Spleen (tissue), 11 donors: ENCODE measurements around the gene ABI3BP. TPM values are rescaled to one million over a fixed set of nuclear protein-coding genes. Genes with fewer than 3 reads are reported as not detected.

Experiments
- DNase-seq: peaks from one replicate; pipeline ENCODE4 v3.0.0-alpha.2; 2020
- H3K27ac ChIP-seq, 8 donors: fragments of 200-600 bp; sonication (generic) in 7 of 8; 1 replicate in 4 of 8; 2 replicates in 4 of 8; pipeline versions ENCODE4 v1.5.0 to v1.8.0; 2016 to 2021; ENCODE audit warnings: inconsistent platforms in 4 of 8, mild to moderate bottlenecking in 4 of 8, moderate library complexity in 1 of 8
- H3K27me3 ChIP-seq, 7 donors: fragments of 200-600 bp; sonication (generic) in 6 of 7; replicated peaks in 1 of 7; 1 replicate in 4 of 7; 2 replicates in 3 of 7; pipeline versions ENCODE4 v1.5.0 to v1.8.0; 2016 to 2021; ENCODE audit warnings: inconsistent platforms in 3 of 7, mild to moderate bottlenecking in 1 of 7
- H3K36me3 ChIP-seq, 6 donors: fragments of 200-600 bp; sonication (generic) in 5 of 6; 1 replicate in 4 of 6; 2 replicates in 2 of 6; pipeline versions ENCODE4 v1.5.0 to v1.8.0; 2016 to 2021; ENCODE audit warnings: inconsistent platforms in 2 of 6
- H3K4me1 ChIP-seq, 6 donors: fragments of 200-600 bp; sonication (generic) in 5 of 6; 1 replicate in 3 of 6; 2 replicates in 3 of 6; pipeline versions ENCODE4 v1.5.0 to v1.8.0; 2016 to 2021; ENCODE audit warnings: inconsistent platforms in 3 of 6
- H3K4me3 ChIP-seq, 8 donors: fragments of 200-600 bp; sonication (generic) in 7 of 8; 1 replicate in 4 of 8; 2 replicates in 4 of 8; pipeline versions ENCODE4 v1.5.0 to v1.8.0; 2016 to 2021; ENCODE audit warnings: inconsistent platforms in 4 of 8, mild to moderate bottlenecking in 4 of 8, moderate library complexity in 2 of 8
- H3K9me3 ChIP-seq, 8 donors: fragments of 200-600 bp; sonication (generic) in 7 of 8; 1 replicate in 4 of 8; 2 replicates in 4 of 8; pipeline versions ENCODE4 v1.5.0 to v1.8.0; 2016 to 2021; ENCODE audit warnings: inconsistent platforms in 4 of 8
- CTCF ChIP-seq, 11 experiments: fragments of 200-600 bp in 7 of 11; fragments of 450-650 bp in 4 of 11; sonication (generic) in 4 of 11; IDR thresholded peaks in 8 of 11; conservative IDR thresholded peaks in 3 of 11; 1 replicate in 7 of 11; 2 replicates in 4 of 11; pipeline versions ENCODE4 v1.4.0 to v1.8.0; 2016 to 2021; ENCODE audit warnings: antibody characterized with exemption in 11 of 11, inconsistent platforms in 4 of 11, mild to moderate bottlenecking in 1 of 11
- POLR2A ChIP-seq, 3 donors: fragments of 450-650 bp; IDR thresholded peaks; one replicate each; pipeline ENCODE4 v1.5.1; 2017; ENCODE audit warnings: antibody characterized with exemption in 3 of 3, mild to moderate bottlenecking in 1 of 3
- POLR2AphosphoS5 ChIP-seq, 3 donors: sonication (generic); formaldehyde crosslinking; IDR thresholded peaks; one replicate each; pipeline ENCODE4 v1.5.1; 2017; ENCODE audit warnings: antibody characterized with exemption in 3 of 3
- WGBS, 5 donors: extraction: QIAGEN DNeasy Blood & Tissue Kit in 3 of 5; methylation state at CpG; one replicate each; pipeline versions ENCODE4 v1.1.5 to v1.1.7; 2013 to 2018; 5-methylcytosine and 5-hydroxymethylcytosine counted together
- intact Hi-C: fragments of 100-400 bp; cut with DNase I; formaldehyde crosslinking; loops from one replicate; pipeline ENCODE4 v1.15.0; 2023; ENCODE audit warnings: low total_unique reads
- polyA plus RNA-seq, 3 donors: library from polyadenylated mRNA; stranded (reverse); fragments of 200-250 nt; gene quantifications; one replicate each; pipeline ENCODE4 v1.2.1, GENCODE V29; 2013
- total RNA-seq, 7 donors: library from RNA; depleted of rRNA in 3 of 7; stranded (reverse); fragments of >200 nt in 3 of 7; fragmentation: NEBNext Ultra II Directional in 4 of 7; extraction: Animal tissue kit (Norgen Biotek cat#: 25700) in 4 of 7; gene quantifications; one replicate each; pipeline versions ENCODE4 v1.1.0 to v1.2.1, GENCODE V29; 2016 to 2021
- donor health status: healthy with polysubstance abuse.
- donor health status: DM: no; HTN: no; CAD: no; lungs with moderate emphysema.
- donor health status: DM: no; HTN: no; CAD: no.
- donor health status: Bipolar disorder and iron deficiency.
- donor health status: healthy.
- donor health status: DM: no; HTN: no; CAD: no.
- donor health status: DM: yes; HTN: yes; CAD: no.

Gene ABI3BP
- total and polyA plus RNA-seq, 10 donors = 4.2 to 29.9 (median 16.3) TPM

DNA sequence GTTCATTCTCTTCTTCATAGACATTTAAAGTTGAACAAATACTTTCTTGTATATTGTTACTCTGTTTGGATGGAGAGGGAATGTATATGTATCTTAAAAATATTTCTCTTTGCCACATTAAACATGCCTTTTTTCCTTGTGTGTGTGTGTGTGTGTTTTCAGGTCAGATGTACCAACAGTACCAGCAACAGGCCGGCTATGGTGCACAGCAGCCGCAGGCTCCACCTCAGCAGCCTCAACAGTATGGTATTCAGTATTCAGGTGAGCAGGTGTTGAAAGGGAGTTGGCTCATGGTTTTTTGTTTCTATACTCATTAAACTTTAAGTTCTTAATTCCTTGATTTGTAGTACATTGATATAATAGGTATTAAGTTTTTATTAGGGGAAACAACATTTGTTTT, 248.6 kb downstream of the ABI3BP start:
- intact Hi-C loops = no loop called here
- peaks cover 0 to 100% (median 71%) of the 10 kb centered on the region in 6 donors for H3K36me3 ChIP-seq
- H3K27me3 ChIP-seq = no peaks in the 10 kb centered on the region
- no peak for TF ChIP-seq POLR2A (IDR thresholded peaks at IDR 0.05)
- TF ChIP-seq POLR2AphosphoS5 (IDR thresholded peaks at IDR 0.05) = no peak
- no peak for TF ChIP-seq CTCF (IDR thresholded peaks at IDR 0.05 in 8 of 11, conservative IDR thresholded peaks at IDR 0.05 in 3 of 11)
- no peaks in the 10 kb centered on the region for H3K4me1 ChIP-seq
- 95 to 100% (median 97%) methylated on average over 2 of the region's 2 CpGs for WGBS, 5 donors
- no peak overlapping the region for H3K27ac ChIP-seq
- no peaks in the 10 kb centered on the region for H3K9me3 ChIP-seq
- no peak overlapping the region for H3K4me3 ChIP-seq
- no peak for DNase-seq

DNA sequence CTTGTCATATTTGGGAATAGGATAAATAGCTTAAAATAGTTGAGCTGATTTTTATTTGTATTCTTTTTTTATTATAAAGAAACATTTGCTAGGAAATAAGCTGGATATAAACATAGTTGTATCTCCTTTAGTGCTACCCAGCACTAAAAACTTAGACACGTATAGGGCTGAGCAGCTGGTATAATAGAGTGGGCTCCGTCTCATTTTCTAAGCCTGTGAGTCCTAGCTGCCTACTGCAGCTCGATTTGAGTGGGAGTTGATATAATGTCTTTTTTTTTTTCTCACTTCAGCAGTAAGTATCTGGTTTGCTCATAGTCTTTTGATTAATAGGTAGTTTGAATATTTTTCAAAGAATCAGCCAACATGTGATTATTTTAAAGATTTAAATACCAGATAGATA, 249.7 kb downstream of the ABI3BP start:
- DNase-seq = no peak
- intact Hi-C loops = no loop called here
- Histone ChIP-seq H3K4me3 (no peak overlapping the region), H3K27ac (no peak overlapping the region), H3K36me3 (peaks cover 0 to 100% (median 69%) of the 10 kb centered on the region in 6 donors), H3K9me3 (no peaks in the 10 kb centered on the region), H3K27me3 (no peaks in the 10 kb centered on the region), H3K4me1 (no peaks in the 10 kb centered on the region)
- TF ChIP-seq CTCF (IDR thresholded peaks at IDR 0.05 in 8 of 11, conservative IDR thresholded peaks at IDR 0.05 in 3 of 11) = no peak
- TF ChIP-seq POLR2AphosphoS5 (IDR thresholded peaks at IDR 0.05) = no peak
- no peak for TF ChIP-seq POLR2A (IDR thresholded peaks at IDR 0.05)
- WGBS, 5 donors = 89 to 97% (median 92%) methylated on average over 3 of the region's 3 CpGs

DNA sequence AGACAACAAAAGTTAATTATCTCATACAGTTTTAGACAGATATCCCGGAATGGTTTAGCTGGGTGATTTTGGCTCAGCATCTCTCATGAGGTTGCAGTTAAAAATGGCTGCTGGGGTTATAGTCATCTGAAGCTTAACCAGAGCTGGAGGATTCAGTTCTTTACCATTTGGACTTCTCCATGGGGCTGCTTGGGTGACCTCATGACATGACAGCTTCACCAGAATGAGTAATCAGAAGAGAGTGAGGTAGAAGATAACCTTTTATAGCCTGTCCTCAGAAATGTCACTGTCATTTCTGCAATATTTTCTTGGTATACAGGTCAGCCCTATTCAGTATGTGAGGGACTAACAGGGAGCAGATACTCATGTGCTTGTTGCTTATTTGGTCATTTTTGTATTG, 253.0 kb downstream of the ABI3BP start:
- Histone ChIP-seq H3K9me3 (no peaks in the 10 kb centered on the region), H3K27ac (no peak overlapping the region), H3K36me3 (peaks cover 0 to 100% (median 70%) of the 10 kb centered on the region in 6 donors), H3K4me3 (no peak overlapping the region), H3K4me1 (no peaks in the 10 kb centered on the region), H3K27me3 (no peaks in the 10 kb centered on the region)
- intact Hi-C loops = no loop called here
- no peak for TF ChIP-seq CTCF (IDR thresholded peaks at IDR 0.05 in 8 of 11, conservative IDR thresholded peaks at IDR 0.05 in 3 of 11)
- TF ChIP-seq POLR2A (IDR thresholded peaks at IDR 0.05) = no peak
- no peak for TF ChIP-seq POLR2AphosphoS5 (IDR thresholded peaks at IDR 0.05)
- WGBS, 5 donors = 97 to 100% (median 98%) methylated on average over 1 of the region's 1 CpG
- DNase-seq = no peak

- no peak for DNase-seq
- H3K36me3 ChIP-seq = peaks cover 0 to 100% (median 79%) of the 10 kb centered on the region in 6 donors
- intact Hi-C loops = no loop called here
Observed at GRCh38 chr3:100737334-100737733, 255.9 kb downstream of the ABI3BP start.

More at GRCh38 chr3:100737334-100737733, 255.9 kb downstream of the ABI3BP start:
- Histone ChIP-seq H3K4me3 (no peak overlapping the region), H3K27me3 (no peaks in the 10 kb centered on the region), H3K27ac (no peak overlapping the region), H3K4me1 (peaks cover 0 to 4% (median 0%) of the 10 kb centered on the region in 6 donors), H3K9me3 (no peaks in the 10 kb centered on the region)
- peak in 2 of 11 experiments; percentile 17 to 24 for TF ChIP-seq CTCF (IDR thresholded peaks at IDR 0.05 in 8 of 11, conservative IDR thresholded peaks at IDR 0.05 in 3 of 11)
- TF ChIP-seq POLR2A (IDR thresholded peaks at IDR 0.05) = no peak
- 54 to 64% (median 62%) methylated on average over 2 of the region's 2 CpGs for WGBS, 5 donors
